Colon (tissue), 2 donors: ENCODE measurements around the gene CDK19.
"Not testable (repeated sequence)": the region's sequence is repeated elsewhere in the genome, so short reads cannot be mapped to it uniquely, and the experiment has no call there.

Source experiments
- FAIRE-seq: peaks from 2 replicates; lab custom pipeline; 2012; peaks lifted over from hg19 to GRCh38; lab: Jason Lieb, UNC
- donor health status: control.
- donor health status: control.

CDK19 gene

DNA sequence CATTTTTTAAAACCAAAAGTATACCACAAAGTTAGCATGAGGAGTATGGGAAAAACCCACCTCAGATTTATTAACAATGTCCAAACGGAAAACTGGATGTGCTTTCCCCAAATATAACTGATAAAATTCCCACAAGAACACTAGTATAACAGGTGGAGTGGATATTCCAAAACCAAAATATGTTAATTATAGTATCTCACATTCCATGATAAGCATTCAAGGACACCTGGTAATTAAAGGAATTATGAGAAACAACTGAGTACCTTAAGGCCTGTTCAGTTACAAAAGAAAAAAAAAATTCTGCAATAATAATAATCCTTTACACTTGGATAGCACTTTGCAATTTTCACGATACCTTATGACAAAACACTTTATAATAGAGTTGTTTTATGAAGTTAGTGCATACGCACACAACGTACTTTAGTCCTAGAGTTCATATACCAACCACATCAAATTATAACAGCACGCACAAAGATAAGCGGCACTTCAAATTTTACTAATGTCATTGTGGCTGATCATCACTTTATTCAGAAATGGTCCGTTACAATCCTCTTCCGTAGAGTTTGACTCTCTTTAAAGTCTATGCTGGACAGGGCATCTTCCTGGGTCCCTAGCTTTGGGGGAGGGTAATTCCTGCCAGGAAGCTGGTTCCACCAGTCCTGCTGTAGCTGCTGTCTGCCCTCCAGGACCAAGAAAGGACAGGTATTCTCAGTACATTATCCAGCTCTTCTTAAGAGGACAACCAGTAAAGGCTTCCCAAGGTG is 1.7 kb downstream of the CDK19 start:
- no peak for FAIRE-seq

DNA sequence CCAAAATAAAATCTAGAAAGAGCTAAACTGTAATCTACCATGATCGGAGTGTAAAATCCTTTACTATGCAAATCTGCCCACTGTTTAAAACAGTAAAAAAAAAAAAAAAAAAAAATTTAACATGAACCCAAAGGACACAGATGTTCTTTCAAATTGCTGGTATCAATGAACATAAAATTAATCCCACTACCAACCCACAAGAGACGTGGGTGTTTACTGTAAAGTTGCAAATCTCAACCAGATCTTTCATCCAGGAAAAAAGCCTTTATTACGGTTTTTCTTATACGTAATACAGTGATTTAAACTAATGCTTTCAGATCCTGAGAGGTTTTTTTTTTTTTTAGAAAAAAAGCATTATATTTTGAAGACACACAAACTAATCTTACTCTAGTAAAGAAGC is 2.5 kb downstream of the CDK19 start:
- no peak for FAIRE-seq

DNA sequence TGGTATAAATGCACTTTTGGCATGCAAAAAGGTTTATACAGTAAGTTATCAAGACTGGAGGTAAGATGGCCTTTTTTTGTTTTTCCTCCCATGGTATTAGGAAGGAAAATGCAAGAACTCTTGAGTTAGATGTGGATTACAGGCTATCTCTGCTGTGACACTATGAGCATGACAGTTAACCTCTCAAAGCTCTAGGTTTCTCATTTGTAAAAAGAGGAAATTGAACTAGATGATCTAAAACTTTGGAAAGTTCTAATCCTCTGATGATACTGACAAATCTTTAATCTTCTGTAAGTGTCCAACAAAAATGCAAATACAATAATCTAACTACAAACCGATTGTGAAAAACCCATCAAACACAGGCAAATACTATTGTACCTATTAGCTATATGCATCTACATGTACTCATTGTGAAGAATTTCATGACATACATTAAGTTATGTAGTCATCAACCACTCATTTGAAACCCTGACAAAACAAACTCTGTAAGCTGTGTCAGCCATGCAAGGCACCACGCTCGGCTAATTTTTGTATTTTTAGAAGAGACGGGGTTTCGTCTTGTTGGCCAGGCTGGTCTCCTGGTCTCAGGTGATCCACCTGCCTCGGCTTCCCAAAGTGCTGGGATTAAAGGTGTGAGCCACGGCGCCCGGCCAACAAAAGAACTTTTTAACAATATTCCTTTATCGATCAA is 4.2 kb downstream of the CDK19 start:
- no peak for FAIRE-seq

DNA sequence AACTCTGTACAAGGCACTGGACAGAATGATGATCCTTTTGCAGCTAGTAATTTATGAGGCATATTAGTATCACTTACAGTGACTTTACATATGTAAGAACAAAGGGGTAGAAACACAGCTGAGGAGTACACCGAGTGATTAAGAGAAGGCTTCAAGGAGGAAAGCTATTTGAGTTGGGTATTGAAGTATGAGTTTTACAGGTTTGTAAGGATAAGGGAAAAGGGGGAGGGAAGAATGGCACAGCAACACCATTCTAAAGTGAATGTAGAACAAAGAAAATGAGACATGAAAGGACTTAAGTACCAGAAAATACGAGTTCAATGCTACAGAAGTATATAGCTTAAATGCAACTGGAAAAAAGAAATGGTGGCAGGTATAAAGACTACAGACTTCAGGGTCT is 5.5 kb downstream of the CDK19 start:
- FAIRE-seq, result no peak

DNA sequence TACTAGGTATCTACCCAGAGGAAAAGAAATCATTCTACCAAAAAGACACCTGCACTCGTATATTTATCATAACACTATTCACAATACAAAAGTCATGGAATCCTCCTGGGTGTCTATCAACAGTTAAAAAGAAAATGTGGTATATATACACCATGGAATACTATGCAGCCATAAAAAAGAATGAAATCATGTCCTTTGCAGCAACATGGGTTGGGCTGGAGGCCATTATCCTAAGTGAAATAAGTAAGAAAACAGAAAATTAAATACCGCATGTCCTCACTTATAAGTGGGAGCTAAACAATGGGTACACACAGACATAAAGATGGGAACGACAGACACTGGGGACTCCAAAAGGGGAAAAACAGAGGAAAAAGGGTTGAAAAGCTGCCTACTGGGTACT is 13.1 kb downstream of the CDK19 start:
- not testable (repeated sequence) for FAIRE-seq

DNA sequence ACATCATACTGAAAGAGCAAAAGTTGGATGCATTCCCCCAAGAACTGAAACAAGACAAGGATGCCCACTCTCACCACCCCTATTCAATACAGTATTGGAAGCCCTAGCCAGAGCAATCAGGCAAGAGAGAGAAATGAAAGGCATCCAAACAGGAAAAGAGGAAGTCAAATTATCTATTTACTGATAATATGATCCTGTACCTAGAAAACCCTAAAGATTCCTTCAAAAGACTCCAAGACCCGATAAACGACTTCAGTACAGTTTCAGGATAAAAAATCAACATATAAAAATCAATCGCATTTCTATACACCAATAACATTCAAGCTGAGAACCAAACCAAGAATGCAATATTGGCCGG is 14.5 kb downstream of the CDK19 start:
- FAIRE-seq, result no peak

DNA sequence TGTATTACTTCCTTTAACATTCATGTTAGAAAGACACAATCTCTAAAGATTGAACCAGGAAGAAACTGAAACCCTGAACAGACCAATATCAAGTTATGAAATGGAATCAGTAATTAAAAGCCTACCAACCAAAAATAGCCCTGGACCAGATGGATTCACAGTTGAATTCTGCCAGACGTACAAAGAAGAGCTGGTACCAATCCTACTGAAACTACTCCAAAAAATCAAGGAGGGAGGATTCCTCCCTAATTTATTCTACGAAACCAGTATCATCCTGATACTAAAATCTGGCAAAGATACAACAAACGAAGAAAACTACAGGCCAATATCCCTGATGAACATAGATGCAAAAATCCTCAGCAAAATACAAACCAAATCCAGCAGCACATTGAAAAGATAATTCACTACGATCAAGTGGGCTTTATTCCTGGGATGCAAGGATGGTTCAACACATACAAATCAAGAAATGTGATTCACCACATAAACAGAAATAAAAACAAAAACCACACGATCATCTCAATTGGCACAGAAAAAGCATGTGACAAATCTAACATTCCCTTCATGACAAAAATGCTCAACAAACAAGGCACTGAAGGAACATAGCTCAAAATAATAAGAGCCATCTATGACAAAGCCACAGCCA is 15.0 kb downstream of the CDK19 start:
- no peak for FAIRE-seq

DNA sequence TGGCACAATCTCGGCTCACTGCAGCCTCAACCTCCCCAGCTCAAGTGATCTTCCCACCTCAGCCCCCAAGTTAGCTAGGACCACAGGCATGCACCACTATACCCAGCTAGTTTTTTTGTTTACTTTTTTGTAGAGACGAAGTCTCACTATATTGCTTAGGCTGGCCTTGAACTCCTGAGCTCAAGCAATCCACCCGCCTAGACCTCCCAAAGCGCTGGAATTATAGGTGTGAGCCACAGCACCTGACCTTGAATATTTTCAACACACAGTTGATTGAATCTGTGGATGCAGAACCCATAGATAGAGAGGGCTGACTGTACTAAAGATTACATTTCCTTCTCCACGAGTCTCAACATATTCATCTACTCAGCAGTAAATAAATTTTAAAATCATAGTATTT is 15.6 kb downstream of the CDK19 start:
- FAIRE-seq, result no peak

DNA sequence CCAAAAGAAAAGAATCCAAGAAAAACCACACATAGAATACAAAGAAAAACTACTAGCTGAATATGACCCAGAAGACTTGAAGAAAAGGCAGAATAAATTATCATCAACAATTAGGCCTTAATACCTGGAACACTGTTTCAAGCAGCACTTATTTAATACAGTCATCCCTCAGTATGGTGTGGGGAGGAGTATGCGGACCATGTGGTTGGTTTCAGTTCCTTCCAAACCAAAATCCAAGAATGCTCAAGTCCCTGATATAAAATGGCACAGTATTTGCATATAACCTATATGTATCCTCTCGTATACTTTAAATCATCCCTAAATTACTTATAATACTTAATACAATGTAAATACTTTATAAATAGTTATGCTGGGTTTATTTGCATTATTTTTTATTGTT is 16.1 kb downstream of the CDK19 start:
- FAIRE-seq, result no peak

DNA sequence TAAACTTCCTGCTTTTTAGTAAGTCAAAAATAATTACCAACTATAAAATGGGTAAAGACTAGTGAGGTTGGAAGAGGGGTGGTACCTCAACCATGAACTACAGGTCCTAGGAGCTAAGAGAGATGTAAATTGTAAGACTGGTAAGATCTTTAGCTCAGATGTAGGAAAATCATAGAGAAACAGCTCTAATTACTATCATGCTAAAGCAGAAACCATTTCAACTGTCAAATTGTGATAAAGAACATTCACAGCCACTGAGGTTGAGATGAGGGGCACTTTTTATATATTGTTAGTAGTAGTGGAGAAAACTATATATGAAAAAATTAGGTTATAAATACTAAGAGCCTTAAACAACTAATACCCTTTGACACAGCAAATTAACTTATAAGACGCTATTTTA is 20.0 kb downstream of the CDK19 start:
- FAIRE-seq, result no peak

DNA sequence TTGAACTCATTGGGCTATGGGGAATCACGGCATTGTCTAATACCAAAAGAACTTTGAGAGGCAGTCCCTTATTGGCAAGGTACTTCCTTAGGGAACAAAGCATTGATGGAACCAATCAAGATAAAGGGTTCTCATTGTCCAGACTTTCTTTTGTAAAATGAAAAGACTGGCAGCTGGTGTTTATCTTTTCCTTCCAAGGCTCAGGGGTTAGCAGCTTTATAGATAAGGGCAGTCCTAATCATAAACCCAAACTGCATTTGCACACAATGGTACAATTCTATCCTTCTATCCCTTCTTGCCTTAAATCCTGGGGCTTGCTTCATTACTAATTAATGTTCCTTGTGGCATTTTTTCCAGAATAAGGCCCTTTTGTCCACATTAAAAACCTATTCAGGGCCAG is 28.6 kb downstream of the CDK19 start:
- no peak for FAIRE-seq

DNA sequence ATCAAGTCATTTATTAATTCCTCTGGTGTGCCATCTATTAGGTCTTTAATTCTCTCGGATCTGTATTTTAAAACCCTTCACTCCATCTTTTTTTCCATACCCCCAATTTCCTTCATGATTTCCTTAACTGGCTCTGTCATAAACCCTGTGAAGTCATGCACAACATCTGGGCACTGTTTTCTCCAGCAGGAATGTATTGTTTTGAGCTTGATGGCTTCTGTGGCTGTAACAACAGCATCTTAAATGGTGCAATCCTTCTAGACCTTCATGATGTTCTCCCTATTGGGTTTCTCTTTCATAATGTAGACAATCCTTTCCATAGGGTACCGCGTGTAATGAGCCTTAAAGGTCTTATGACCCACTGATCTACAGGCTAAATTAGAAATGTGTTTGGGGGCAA is 29.0 kb downstream of the CDK19 start:
- no peak for FAIRE-seq

DNA sequence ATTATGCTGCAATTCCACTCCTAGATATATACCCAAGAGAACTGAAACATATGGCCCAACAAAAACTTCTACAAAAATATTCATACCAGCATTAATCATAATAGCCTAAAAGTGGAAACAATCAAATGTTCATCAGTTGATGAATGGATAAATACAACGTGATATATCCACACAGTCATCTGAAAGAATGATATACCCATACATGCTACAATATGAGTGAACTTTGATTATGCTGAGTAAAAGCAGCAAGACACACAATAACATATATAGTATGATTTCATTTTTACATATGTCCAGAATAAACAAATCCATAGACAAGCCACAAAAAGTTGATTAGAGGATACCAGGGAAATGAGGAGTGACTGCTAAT is 30.7 kb downstream of the CDK19 start:
- no peak for FAIRE-seq

DNA sequence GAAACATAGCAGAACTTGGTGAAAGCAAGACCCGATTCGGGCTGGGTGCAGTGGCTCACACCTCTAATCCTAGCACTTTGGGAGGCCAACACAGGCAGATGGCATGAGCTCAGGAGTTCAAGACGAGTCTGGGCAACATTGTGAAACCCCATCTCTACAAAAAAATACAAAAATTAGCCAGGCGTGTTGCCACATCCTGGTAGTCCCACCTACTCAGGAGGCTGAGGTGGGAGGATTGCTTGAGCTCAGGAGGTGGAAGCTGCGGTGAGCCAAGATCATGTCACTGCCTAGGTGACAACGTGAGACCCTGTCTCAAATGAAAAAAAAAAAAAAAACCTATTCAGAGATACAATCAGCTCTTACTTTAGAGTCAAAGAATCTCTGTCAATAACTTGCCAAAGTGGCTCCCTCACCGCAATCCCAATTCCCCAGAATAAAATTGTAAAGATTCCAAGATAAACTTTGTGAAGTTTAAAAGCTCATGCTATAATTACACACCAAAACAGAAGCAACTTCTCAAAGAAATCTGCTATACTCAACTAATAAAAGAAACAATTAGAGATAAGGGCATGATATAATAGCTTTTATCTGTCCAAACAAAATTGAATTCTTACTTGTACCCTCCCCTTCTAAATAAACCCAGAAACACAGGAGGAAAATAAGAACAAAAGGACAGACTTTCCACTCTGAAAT is 33.6 kb downstream of the CDK19 start:
- FAIRE-seq, result no peak

DNA sequence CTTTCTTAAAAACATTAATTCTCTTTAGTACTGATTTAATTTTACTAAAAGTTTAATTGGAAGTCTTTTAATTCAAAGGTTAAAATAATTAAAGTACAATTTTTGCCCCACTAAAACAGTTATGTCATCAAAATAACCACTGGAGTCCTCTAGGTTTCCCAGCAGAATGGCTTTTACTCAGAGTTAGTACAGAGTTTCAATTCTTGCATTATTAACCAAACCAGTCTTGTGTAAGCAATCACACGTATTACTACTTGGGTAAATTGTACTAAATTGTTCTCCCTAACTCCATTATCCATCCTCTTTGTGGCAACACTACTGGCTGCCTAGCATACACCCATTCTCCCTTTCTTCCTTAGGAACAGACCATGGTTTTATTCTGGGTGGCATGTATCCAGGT is 36.9 kb downstream of the CDK19 start:
- FAIRE-seq, result no peak

DNA sequence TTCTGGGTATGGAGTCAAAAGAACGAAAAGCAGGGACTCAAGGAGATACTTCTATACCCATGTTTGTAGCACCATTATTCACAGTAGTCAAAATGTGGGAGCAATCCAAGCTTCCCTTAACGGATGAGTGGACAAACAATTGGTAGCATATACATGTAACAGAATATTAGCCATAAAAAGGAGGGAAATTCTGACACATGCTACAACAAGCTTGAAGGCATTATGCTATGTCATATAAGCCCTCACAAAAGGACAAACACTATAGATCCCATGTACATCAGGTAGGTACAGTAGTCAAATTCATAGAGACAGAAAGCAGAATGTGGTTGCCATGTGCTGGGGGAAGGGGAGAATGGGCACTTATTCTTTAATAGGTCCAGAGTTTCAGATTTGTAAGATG is 37.6 kb downstream of the CDK19 start:
- no peak for FAIRE-seq

DNA sequence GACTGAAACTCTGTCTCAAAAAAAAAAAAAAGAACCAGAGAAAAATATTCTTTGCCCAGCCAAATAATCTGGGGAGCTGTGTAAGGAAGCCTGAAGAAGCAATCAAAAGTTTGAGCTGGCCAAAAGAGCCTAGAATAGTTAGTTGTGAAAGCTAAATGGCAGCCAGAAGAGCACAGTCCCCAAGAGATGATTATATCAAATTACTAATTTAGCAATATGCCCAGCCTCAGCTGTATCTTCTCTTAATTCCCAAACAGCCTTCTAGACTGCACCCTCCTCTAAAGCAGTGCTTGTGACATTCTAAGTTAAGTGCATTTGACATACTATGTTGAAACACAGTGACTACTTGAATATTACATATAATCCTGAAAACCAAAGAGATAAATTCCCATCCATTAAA is 38.9 kb downstream of the CDK19 start:
- no peak for FAIRE-seq

DNA sequence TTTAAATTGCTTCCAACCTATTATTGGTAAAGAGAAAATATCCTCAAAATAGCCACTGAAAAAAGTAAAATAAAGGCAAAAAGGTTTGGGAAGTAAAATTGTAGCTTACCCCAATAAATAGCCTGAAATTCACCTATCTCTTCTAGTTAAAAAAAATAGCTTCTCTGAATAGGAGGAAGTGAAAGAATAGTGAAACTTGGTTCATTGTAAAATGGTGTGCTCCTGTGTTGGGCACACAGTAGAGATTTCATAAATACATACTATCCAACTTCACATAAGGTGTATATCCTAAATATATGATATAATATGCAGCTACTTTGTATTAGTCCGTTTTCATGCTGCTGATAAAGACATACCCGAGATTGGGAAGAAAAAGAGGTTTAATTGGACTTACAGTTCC is 45.3 kb downstream of the CDK19 start:
- no peak for FAIRE-seq

DNA sequence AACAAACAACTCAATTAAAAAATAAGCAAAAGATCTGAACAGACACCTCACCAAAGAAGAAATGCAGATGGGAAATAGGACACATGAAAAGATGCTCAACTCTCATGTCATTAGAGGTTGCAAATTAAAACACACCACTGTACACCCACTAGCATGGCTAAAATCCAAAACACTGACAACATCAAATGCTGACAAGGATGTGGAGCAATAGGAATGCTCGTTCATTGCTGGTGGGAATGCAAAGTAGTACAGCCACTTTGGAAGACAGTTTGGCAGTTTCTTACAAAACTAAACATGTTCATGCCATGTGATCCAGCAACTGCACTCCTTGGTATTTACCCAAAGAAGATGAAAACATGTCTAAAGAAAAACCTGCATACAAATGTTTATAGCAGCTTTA is 47.2 kb downstream of the CDK19 start:
- no peak for FAIRE-seq

DNA sequence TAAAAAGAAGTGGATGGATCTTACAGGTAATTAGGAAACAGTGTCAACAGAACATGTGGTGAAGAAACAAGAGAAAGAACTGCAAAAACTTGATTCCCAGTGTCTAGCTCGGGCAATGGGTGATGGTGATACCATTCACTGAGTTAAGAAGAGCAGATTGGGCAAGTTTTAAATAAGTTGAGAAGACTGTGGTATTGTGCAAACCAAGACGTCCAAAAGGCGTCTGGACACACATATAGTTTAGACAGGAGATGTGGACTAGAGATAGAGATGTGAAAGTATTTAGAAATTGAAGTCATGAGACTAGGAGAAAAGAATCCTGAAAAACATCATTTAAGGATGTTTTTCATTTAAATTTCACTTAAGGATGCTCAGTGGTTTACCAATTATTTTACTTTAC is 53.9 kb downstream of the CDK19 start:
- no peak for FAIRE-seq

DNA sequence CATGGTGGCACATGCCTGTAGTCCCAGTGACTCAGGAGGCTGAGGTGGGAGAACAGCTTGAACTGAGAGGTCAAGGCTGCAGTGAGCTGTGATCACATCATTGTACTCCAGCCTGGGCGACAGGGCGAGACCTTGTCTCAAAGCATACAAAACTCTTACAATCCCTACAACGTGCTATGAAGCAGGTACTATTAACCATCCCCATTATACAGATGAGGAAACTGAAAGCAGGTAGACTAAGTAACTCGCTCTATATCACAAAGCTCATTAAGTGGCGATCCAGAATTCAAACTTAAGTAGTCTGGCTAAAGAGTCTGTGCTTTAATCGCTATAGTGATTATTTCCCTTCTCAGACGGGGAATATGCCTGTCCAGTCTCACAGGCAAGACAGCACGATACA is 54.7 kb downstream of the CDK19 start:
- FAIRE-seq, result no peak

DNA sequence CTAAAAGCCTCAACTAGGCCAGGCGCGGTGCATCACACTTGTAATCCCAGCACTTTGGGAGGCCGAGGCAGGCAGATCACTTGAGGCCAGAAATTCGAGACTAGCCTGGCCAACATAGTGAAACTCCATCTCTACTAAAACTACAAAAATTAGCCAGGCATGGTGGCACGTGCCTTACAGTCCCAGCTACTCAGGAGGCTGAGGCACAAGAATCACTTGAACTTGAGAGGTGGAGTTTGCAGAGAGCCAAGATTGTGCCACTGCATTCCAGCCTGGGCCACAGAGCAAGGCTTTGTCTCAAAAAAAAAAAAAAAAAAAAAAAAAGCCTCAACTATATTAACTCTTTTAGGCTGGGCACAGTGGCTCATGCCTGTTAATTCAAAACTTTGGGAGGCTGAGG is 55.2 kb downstream of the CDK19 start:
- FAIRE-seq, result not testable (repeated sequence)

DNA sequence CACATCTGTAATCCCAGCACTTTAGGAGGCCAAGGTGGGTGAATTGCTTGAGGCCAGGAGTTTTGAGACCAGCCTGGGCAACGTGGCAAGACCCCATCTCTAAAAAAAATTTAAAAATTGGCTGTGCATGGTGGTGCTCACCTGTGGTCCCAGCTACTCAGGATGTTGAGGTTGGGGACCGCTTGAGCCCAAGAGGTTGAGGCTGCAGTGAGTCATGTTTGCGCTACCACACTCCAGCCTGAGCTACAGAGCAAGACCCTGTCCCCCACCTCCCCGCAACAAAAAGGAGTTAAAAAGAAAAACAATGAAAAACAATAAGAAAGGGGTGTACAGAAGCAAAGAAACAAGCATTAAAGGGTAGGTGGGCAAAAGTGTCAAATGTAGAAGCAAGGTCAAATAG is 57.3 kb downstream of the CDK19 start:
- no peak for FAIRE-seq
